ENCODE results near the gene DYNLT1. TPM values are rescaled to one million over a fixed set of nuclear protein-coding genes. Genes with fewer than 3 reads are reported as not detected.
A peak's percentile ranks its signal among the peaks of the same experiment; 100 is the strongest.
"Not testable (repeated sequence)": the region's sequence is repeated elsewhere in the genome, so short reads cannot be mapped to it uniquely, and the experiment has no call there.

Gene DYNLT1
- total RNA-seq, 2 donors from 2014 or later: 45.6 to 48.7 TPM

DNA sequence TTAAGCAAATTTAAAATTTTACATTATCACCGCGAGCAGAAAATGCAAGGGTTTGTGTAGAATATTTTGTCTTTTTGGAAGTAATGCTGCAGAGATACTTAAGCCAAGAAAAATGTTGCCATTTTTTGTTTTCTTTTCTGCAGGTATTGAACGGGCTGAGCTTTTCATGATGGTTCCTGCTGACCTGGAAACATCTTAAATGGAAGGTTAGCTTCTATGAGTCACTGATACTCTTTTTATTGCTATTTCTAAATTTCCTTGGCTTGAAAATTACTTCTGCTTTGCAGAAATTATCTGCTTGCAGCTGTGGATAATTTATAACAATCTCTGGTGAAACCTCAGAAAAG is 18.0 kb upstream of the DYNLT1 start:
- Histone ChIP-seq H3K4me1 (ENCODE audit: control insufficient read depth in 1 of 2, low read depth in 2 of 2) (no peaks in the 10 kb centered on the region), H3K27me3 (replicated peaks; ENCODE audit: insufficient read depth) (no peaks in the 10 kb centered on the region), H3K27ac (no peak overlapping the region), H3K4me3 (no peak overlapping the region), H3K9me3 (no peaks in the 10 kb centered on the region), H3K36me3 (no peaks in the 10 kb centered on the region)
- TF ChIP-seq, protein P1, sequence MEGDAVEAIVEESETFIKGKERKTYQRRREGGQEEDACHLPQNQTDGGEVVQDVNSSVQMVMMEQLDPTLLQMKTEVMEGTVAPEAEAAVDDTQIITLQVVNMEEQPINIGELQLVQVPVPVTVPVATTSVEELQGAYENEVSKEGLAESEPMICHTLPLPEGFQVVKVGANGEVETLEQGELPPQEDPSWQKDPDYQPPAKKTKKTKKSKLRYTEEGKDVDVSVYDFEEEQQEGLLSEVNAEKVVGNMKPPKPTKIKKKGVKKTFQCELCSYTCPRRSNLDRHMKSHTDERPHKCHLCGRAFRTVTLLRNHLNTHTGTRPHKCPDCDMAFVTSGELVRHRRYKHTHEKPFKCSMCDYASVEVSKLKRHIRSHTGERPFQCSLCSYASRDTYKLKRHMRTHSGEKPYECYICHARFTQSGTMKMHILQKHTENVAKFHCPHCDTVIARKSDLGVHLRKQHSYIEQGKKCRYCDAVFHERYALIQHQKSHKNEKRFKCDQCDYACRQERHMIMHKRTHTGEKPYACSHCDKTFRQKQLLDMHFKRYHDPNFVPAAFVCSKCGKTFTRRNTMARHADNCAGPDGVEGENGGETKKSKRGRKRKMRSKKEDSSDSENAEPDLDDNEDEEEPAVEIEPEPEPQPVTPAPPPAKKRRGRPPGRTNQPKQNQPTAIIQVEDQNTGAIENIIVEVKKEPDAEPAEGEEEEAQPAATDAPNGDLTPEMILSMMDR (IDR thresholded peaks at IDR 0.05): no peak
- DNase-seq (ENCODE audit: low spot score) (no peak), ATAC-seq (ENCODE audit: insufficient number of reproducible peaks, low FRiP score, low read depth) (no peak)

- Histone ChIP-seq H3K4me1 (ENCODE audit: control insufficient read depth in 1 of 2, low read depth in 2 of 2) (no peaks in the 10 kb centered on the region), H3K27me3 (replicated peaks; ENCODE audit: insufficient read depth) (no peaks in the 10 kb centered on the region), H3K9me3 (no peaks in the 10 kb centered on the region), H3K36me3 (no peaks in the 10 kb centered on the region), H3K4me3 (no peak overlapping the region), H3K27ac (no peak overlapping the region)
- TF ChIP-seq, protein P1 (IDR thresholded peaks at IDR 0.05): no peak
- no peak for ATAC-seq (ENCODE audit: insufficient number of reproducible peaks, low FRiP score, low read depth)
- DNase-seq (ENCODE audit: low spot score): no peak
These were observed 16.7 kb upstream of the DYNLT1 start for GRCh38 chr6:158661156-158661685.

DNA sequence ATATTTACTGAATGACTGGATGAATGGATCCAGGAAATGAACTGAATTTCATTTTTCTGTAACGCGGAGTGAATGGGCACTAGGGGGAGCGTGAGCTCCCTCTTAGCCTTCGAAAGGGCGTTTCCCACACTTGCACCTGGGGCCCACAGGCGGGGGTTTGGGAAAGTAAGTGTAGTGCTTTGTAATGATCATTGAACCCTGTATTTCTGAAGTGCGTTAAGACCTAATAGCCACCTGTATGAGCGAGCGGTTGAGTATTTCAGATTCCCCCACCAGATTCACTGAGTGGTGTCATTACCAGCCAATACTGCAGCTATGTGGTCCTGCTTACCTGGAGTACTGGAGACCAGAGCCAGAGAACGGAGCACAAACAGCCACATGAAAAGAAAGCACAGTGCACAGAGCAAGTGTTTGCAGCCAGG is 15.8 kb upstream of the DYNLT1 start:
- no peaks in the 10 kb centered on the region for H3K9me3 ChIP-seq
- ATAC-seq (ENCODE audit: insufficient number of reproducible peaks, low FRiP score, low read depth) (no peak), DNase-seq (ENCODE audit: low spot score) (no peak)
- H3K4me1 ChIP-seq (ENCODE audit: control insufficient read depth in 1 of 2, low read depth in 2 of 2): no peaks in the 10 kb centered on the region
- H3K36me3 ChIP-seq: no peaks in the 10 kb centered on the region
- no peaks in the 10 kb centered on the region for H3K27me3 ChIP-seq (replicated peaks; ENCODE audit: insufficient read depth)
- no peak overlapping the region for H3K4me3 ChIP-seq
- TF ChIP-seq, protein P1 (IDR thresholded peaks at IDR 0.05): peak; percentile 14
- H3K27ac ChIP-seq: no peak overlapping the region

DNA sequence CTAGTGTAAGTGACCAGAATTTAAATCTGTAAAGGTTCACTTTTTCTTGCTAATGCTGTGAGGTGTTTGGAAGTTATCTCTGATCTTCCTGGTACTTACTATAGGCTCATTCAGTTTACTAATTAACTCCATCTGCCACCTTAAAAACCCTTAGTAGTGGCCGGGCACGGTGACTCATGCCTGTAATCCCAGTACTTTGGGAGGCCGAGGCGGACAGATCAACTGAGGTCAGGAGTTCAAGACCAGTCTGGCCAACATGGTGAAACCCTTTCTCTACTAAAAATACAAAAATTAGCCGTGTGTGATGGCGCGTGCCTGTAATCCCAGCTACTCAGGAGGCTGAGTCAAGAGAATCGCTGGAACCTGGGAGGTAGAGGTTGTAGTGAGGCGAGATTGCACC is 12.4 kb upstream of the DYNLT1 start:
- H3K36me3 ChIP-seq; H3K9me3 ChIP-seq; H3K4me3 ChIP-seq; H3K27ac ChIP-seq; H3K27me3 ChIP-seq (replicated peaks; ENCODE audit: insufficient read depth); DNase-seq (ENCODE audit: low spot score); ATAC-seq (ENCODE audit: insufficient number of reproducible peaks, low FRiP score, low read depth): not testable (repeated sequence)
- peaks cover 0 to 16% of the 10 kb centered on the region in 2 donors for H3K4me1 ChIP-seq (ENCODE audit: control insufficient read depth in 1 of 2, low read depth in 2 of 2)

DNA sequence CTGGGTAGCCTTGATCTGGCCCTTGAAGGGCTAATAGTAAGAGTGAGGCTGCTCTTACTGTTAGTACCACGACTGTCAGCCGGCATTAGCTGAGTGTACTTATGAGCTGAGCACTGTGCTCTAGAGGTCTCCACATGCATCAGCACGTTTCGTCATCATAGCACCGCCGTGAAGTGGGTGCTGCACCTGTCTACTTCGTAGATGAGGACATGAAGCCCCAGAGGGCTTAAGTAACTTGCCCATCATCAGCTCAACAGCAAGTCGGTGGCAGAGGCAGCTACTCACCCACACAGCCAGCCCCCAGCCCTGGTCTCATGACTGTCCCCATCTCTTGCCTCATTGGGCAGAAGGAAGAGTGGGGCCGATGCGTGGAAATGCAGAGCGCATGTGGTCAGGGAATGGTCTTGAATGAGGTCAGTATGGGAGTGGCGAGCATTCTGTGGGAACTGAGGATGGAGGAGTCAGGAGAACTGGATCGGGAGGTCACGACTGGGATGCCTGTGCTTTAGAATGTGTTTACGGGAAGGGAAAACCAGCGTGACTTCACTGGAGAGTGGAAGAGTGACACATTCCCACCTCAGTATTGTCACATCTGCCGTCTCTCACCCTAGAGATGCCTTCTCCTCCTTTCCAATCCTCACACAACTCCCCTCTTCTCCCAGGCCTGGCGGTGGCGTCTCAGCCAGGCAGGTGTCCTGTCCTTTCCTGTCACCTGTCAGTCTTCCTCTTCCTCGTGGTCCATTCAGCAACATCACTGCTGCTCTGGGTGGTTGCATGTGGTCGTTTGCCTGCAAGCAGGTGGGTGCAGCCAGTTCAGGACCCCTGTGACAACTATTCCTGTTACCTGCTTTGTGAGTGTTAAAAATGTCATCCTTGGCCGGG is 11.3 kb upstream of the DYNLT1 start:
- Histone ChIP-seq H3K27me3 (replicated peaks; ENCODE audit: insufficient read depth) (no peaks in the 10 kb centered on the region), H3K9me3 (no peaks in the 10 kb centered on the region), H3K36me3 (no peaks in the 10 kb centered on the region), H3K27ac (no peak overlapping the region), H3K4me1 (ENCODE audit: control insufficient read depth in 1 of 2, low read depth in 2 of 2) (peaks cover 0 to 16% of the 10 kb centered on the region in 2 donors), H3K4me3 (no peak overlapping the region)
- ATAC-seq (ENCODE audit: insufficient number of reproducible peaks, low FRiP score, low read depth): no peak
- TF ChIP-seq, protein P1 (IDR thresholded peaks at IDR 0.05): no peak
- DNase-seq (ENCODE audit: low spot score): no peak
